Aortic smooth muscle cell (primary cell): ENCODE data around the gene GLRX5. TPM values are rescaled to one million over a fixed set of nuclear protein-coding genes. Genes with fewer than 3 reads are reported as not detected.

Source experiments
- total RNA-seq: library from RNA; depleted of rRNA; stranded (reverse); fragments of >200 nt; gene quantifications from 2 replicates; pipeline ENCODE4 v1.2.3, GENCODE V29; 2014

Gene GLRX5
- total RNA-seq: 42.0 and 45.3 TPM in 2 replicates

GRCh38 chr14:95534299-95535225 is at the start of gene GLRX5:
Gene GLRX5, plus strand, starts transcription at chr14:95535050. Its CDS starts 40 bp downstream, at chr14:95535090.

GRCh38 chr14:95516554-95517181 is 18.2 kb upstream of the GLRX5 start, which contains the start of gene SYNE3:
Gene SYNE3, minus strand, starts transcription at chr14:95516650. Its CDS starts 40,829 bp downstream, at chr14:95475821.

Other genes starting within 250 kb of the GLRX5 start
- under 0.01 and 0.12 TPM in 2 replicates for gene CLMN, start 215.1 kb upstream of the GLRX5 start, total RNA-seq
- 38.7 and 57.7 TPM in 2 replicates for gene SYNE3, start 18.4 kb upstream of the GLRX5 start, total RNA-seq
- not detected in 2 replicates for gene TCL1B, start 151.4 kb downstream of the GLRX5 start, total RNA-seq
- gene TCL1A, start 179.1 kb downstream of the GLRX5 start, total RNA-seq: not detected in 2 replicates